Measurements from ENCODE around the gene ODC1.

DNA sequence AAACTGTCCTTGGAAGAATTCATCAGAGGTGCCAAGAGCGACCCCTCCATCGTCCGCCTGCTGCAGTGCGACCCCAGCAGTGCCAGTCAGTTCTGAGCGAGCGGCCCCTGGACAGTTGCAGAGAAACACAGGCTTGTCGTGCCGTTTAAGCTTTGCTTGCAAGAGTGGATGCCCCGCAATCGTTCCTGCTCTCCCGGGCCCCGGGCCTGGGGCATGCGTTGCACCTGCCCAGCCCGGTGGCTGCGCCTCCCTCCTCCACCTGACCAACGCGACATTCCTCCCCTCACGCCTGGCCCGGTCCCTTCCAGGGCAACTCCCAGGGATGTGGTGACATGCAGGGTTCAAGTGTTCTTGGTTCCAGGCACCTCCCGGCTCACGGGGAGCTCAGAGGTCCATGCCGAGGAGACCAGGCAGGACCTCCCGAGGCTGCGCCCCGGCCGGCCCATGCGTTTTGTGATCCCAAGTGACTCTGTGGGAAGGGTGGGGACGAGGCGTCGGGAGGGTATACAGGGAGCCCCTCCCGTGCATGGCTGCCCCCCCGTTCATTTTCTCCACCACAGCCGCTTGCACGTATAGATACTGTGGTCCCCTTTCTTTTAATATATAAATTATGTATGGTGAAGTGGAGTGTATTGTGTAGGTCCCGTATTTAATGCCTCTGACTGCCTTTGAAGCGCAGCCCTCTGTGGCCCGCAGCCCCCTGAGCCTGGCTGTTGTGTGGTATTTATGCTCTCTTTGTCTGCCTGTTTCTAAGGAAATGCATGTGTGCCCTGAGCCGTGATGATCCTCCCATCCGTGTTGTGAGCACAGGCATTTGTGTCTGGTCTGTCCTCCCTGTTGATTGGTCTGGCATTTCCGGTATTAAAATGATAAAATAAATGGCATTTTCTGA is 21.2 kb downstream of the ODC1 start:
- TF ChIP-seq, protein P1, sequence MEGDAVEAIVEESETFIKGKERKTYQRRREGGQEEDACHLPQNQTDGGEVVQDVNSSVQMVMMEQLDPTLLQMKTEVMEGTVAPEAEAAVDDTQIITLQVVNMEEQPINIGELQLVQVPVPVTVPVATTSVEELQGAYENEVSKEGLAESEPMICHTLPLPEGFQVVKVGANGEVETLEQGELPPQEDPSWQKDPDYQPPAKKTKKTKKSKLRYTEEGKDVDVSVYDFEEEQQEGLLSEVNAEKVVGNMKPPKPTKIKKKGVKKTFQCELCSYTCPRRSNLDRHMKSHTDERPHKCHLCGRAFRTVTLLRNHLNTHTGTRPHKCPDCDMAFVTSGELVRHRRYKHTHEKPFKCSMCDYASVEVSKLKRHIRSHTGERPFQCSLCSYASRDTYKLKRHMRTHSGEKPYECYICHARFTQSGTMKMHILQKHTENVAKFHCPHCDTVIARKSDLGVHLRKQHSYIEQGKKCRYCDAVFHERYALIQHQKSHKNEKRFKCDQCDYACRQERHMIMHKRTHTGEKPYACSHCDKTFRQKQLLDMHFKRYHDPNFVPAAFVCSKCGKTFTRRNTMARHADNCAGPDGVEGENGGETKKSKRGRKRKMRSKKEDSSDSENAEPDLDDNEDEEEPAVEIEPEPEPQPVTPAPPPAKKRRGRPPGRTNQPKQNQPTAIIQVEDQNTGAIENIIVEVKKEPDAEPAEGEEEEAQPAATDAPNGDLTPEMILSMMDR (IDR thresholded peaks at IDR 0.05): no peak
- no peak for TF ChIP-seq POLR2A (IDR thresholded peaks at IDR 0.05)
